ENCODE results near the gene BYSL. TPM values are rescaled to one million over a fixed set of nuclear protein-coding genes. Genes with fewer than 3 reads are reported as not detected.

Gene BYSL
- total and polyA plus RNA-seq, 9 of the 15 experiments (the other 6 are each of a cell fraction or from before 2014, with no cell fraction given), result 22.2 to 92.3 (median 53.4) TPM

GRCh38 chr6:41939176-41939847 is 18.0 kb downstream of the BYSL start (continued):
- peak; percentile 72 for TF ChIP-seq ZFX (CRISPR knock-in tag; IDR thresholded peaks at IDR 0.05)
- no peak for TF ChIP-seq SMC3 (conservative IDR thresholded peaks at IDR 0.05; ENCODE audit: insufficient read depth, low read depth, low read length)
- no peak for TF ChIP-seq ZNF431 (CRISPR knock-in tag; IDR thresholded peaks at IDR 0.05)
- TF ChIP-seq ZNF583 (CRISPR knock-in tag; IDR thresholded peaks at IDR 0.05), result 0 out of 2 replicates have a peak, but pooled peaks have one; percentile 53
- TF ChIP-seq CHD1 (IDR thresholded peaks at IDR 0.05; ENCODE audit: low read length), result no peak
- TF ChIP-seq ARID1B (IDR thresholded peaks at IDR 0.05), result peak; percentile 94
- peak; percentile 78 for TF ChIP-seq TAL1 (IDR thresholded peaks at IDR 0.05)
- no peak for TF ChIP-seq EHMT2 (IDR thresholded peaks at IDR 0.05)
- no peak for TF ChIP-seq NCOA6 (IDR thresholded peaks at IDR 0.05)
- no peak for TF ChIP-seq AFF4 (CRISPR knock-in tag; IDR thresholded peaks at IDR 0.05)
- no peak for TF ChIP-seq POU5F1 (IDR thresholded peaks at IDR 0.05; ENCODE audit: borderline replicate concordance, low read depth, low read length, partially characterized antibody)
- TF ChIP-seq ZNF707 (CRISPR knock-in tag; conservative IDR thresholded peaks at IDR 0.05), result no peak
- no peak for TF ChIP-seq ZNF561 (CRISPR knock-in tag; conservative IDR thresholded peaks at IDR 0.05)
- TF ChIP-seq RBM25 (IDR thresholded peaks at IDR 0.05; ENCODE audit: low read depth, low read length, severe bottlenecking), result no peak
- no peak for TF ChIP-seq TCF7L2 (IDR thresholded peaks at IDR 0.05; ENCODE audit: low read depth, low read length)
- TF ChIP-seq TCF3 (CRISPR knock-in tag; IDR thresholded peaks at IDR 0.05), result peak; percentile 96
- no peak for TF ChIP-seq ZNF655 (CRISPR knock-in tag; IDR thresholded peaks at IDR 0.05)
- TF ChIP-seq CBFA2T3 (IDR thresholded peaks at IDR 0.05), result peak; percentile 87
- TF ChIP-seq FOXP1 (CRISPR knock-in tag; IDR thresholded peaks at IDR 0.05), result 0 out of 2 replicates have a peak, but pooled peaks have one; percentile 21
- TF ChIP-seq HMGN3 (IDR thresholded peaks at IDR 0.05; ENCODE audit: borderline replicate concordance, extremely low read depth, insufficient read length, low read depth, low read length), result peak; percentile 72
- TF ChIP-seq RFX1 (IDR thresholded peaks at IDR 0.05), result no peak
- peak; percentile 34 for TF ChIP-seq HNRNPLL (IDR thresholded peaks at IDR 0.05; ENCODE audit: low read depth, low read length, poor library complexity, severe bottlenecking)
- TF ChIP-seq ETV6 (IDR thresholded peaks at IDR 0.05; ENCODE audit: borderline replicate concordance in 1 of 2, low read depth in 2 of 2, low read length in 1 of 2), result peak; percentile 90 to 99
- TF ChIP-seq ETV6 (CRISPR knock-in tag; IDR thresholded peaks at IDR 0.05; ENCODE audit: borderline replicate concordance), result no peak
- no peak for TF ChIP-seq ZFP1 (CRISPR knock-in tag; IDR thresholded peaks at IDR 0.05)
